Upper lobe of left lung (tissue), 4 donors: Measurements from ENCODE around the gene MCM3.

Experiments
- CTCF ChIP-seq, 6 experiments: fragments of 450-650 bp in 4 of 6; fragments of 200-600 bp in 2 of 6; sonication (generic) in 2 of 6; IDR thresholded peaks; one replicate each; pipeline ENCODE4 v1.5.1; 2016 to 2019; ENCODE audit warnings: antibody characterized with exemption in 6 of 6
- EP300 ChIP-seq, 4 donors: sonication (generic); formaldehyde crosslinking; IDR thresholded peaks; one replicate each; pipeline ENCODE4 v1.5.1; 2017; ENCODE audit warnings: antibody characterized with exemption in 4 of 4, control low read depth in 2 of 4
- POLR2A ChIP-seq, 4 donors: fragments of 450-650 bp; IDR thresholded peaks; one replicate each; pipeline ENCODE4 v1.5.1; 2016 to 2017; ENCODE audit warnings: antibody characterized with exemption in 4 of 4, mild to moderate bottlenecking in 2 of 4
- POLR2AphosphoS5 ChIP-seq, 2 donors: sonication (generic); formaldehyde crosslinking; IDR thresholded peaks; one replicate each; pipeline ENCODE4 v1.5.1; 2017; ENCODE audit warnings: antibody characterized with exemption in 2 of 2

- TF ChIP-seq CTCF (IDR thresholded peaks at IDR 0.05) (no peak), POLR2A (IDR thresholded peaks at IDR 0.05) (no peak), EP300 (IDR thresholded peaks at IDR 0.05) (no peak), POLR2AphosphoS5 (IDR thresholded peaks at IDR 0.05) (no peak)
Measured at GRCh38 chr6:52249078-52249477, 35.5 kb downstream of the MCM3 start.
